T-helper 2 cell treated with Interferon-gamma antibody and Interleukin-4, amounts not matched to agents 5 μg/mL and 100 μg/mL, for 36 hours (primary cell): Measurements from ENCODE around the gene CFAP221.
A peak's percentile ranks its signal among the peaks of the same experiment; 100 is the strongest.

Source experiments
- DNase-seq: peaks from one replicate; pipeline ENCODE4 v3.0.0; 2021; ENCODE audit warnings: low spot score
- H3K27ac Mint-ChIP-seq: one replicate; pipeline ENCODE4 v1.8.0; 2021; ENCODE audit warnings: mild to moderate bottlenecking, mixed read lengths
- H3K27me3 Mint-ChIP-seq: one replicate; pipeline ENCODE4 v1.8.0; 2021; ENCODE audit warnings: low read depth, mixed read lengths
- H3K36me3 Mint-ChIP-seq: one replicate; pipeline ENCODE4 v1.8.0; 2021; ENCODE audit warnings: low read depth, mixed read lengths
- H3K4me1 Mint-ChIP-seq: one replicate; pipeline ENCODE4 v1.8.0; 2021; ENCODE audit warnings: low read depth, mixed read lengths
- H3K4me3 Mint-ChIP-seq: one replicate; pipeline ENCODE4 v1.8.0; 2022; ENCODE audit warnings: mild to moderate bottlenecking, moderate library complexity, mixed read lengths
- H3K9me3 Mint-ChIP-seq: one replicate; pipeline ENCODE4 v1.8.0; 2021; ENCODE audit warnings: mixed read lengths

Gene CFAP221

GRCh38 chr2:119523383-119523951 is 20.8 kb upstream of the CFAP221 start:
- H3K9me3 Mint-ChIP-seq, result no peaks in the 10 kb centered on the region
- H3K4me1 Mint-ChIP-seq, result no peaks in the 10 kb centered on the region
- no peaks in the 10 kb centered on the region for H3K36me3 Mint-ChIP-seq
- H3K27me3 Mint-ChIP-seq, result peaks cover 46% of the 10 kb centered on the region
- H3K4me3 Mint-ChIP-seq, result no peak overlapping the region
- H3K27ac Mint-ChIP-seq, result no peak overlapping the region
- no peak for DNase-seq

GRCh38 chr2:119523952-119524694 is 20.1 kb upstream of the CFAP221 start, which contains the start of gene SCTR:
SCTR (minus strand) TSS chr2:119524483; CDS start chr2:119524226, 257 bp downstream.
- Mint-ChIP-seq H3K4me3 (no peak within 1 kb of the TSS), H3K9me3 (no peaks in the 10 kb centered on the region)

GRCh38 chr2:119525614-119526013 is 18.6 kb upstream of the CFAP221 start:
- no peak for DNase-seq
- H3K36me3 Mint-ChIP-seq, result no peaks in the 10 kb centered on the region
- peaks cover 48% of the 10 kb centered on the region for H3K27me3 Mint-ChIP-seq
- H3K4me3 Mint-ChIP-seq, result no peak overlapping the region
- H3K27ac Mint-ChIP-seq, result no peak overlapping the region
- no peaks in the 10 kb centered on the region for H3K4me1 Mint-ChIP-seq
- H3K9me3 Mint-ChIP-seq, result no peaks in the 10 kb centered on the region

More at GRCh38 chr2:119523952-119524694, 20.1 kb upstream of the CFAP221 start, which contains the start of gene SCTR:
- Mint-ChIP-seq H3K4me1 (no peaks in the 10 kb centered on the region), H3K27me3 (peaks cover 48% of the 10 kb centered on the region), H3K27ac (no peak within 1 kb of the TSS), H3K36me3 (no peaks in the 10 kb centered on the region)
- no peak for DNase-seq

- no peak for DNase-seq
- Mint-ChIP-seq H3K4me1 (no peaks in the 10 kb centered on the region), H3K4me3 (no peak overlapping the region), H3K9me3 (peaks cover 5% of the 10 kb centered on the region), H3K27ac (no peak overlapping the region), H3K36me3 (no peaks in the 10 kb centered on the region), H3K27me3 (peaks cover 43% of the 10 kb centered on the region)
These were observed 16.2 kb upstream of the CFAP221 start for GRCh38 chr2:119527999-119528398.

GRCh38 chr2:119531292-119531691 is 13.0 kb upstream of the CFAP221 start:
- DNase-seq, result no peak
- Mint-ChIP-seq H3K27ac (no peak overlapping the region), H3K27me3 (peaks cover 17% of the 10 kb centered on the region), H3K36me3 (no peaks in the 10 kb centered on the region), H3K4me1 (no peaks in the 10 kb centered on the region), H3K9me3 (peaks cover 20% of the 10 kb centered on the region), H3K4me3 (no peak overlapping the region)

- Mint-ChIP-seq H3K36me3 (no peaks in the 10 kb centered on the region), H3K9me3 (peaks cover 20% of the 10 kb centered on the region), H3K4me1 (no peaks in the 10 kb centered on the region), H3K4me3 (no peak overlapping the region), H3K27ac (no peak overlapping the region), H3K27me3 (peaks cover 5% of the 10 kb centered on the region)
- no peak for DNase-seq
These were observed 10.7 kb upstream of the CFAP221 start for GRCh38 chr2:119533560-119533959.

GRCh38 chr2:119536211-119536610 is 8.0 kb upstream of the CFAP221 start:
- DNase-seq, result no peak
- Mint-ChIP-seq H3K4me3 (no peak overlapping the region), H3K27me3 (peaks cover 3% of the 10 kb centered on the region), H3K4me1 (no peaks in the 10 kb centered on the region), H3K9me3 (peaks cover 19% of the 10 kb centered on the region), H3K36me3 (no peaks in the 10 kb centered on the region), H3K27ac (no peak overlapping the region)

GRCh38 chr2:119536707-119537106 is 7.5 kb upstream of the CFAP221 start:
- Mint-ChIP-seq H3K27me3 (no peaks in the 10 kb centered on the region), H3K9me3 (peaks cover 15% of the 10 kb centered on the region), H3K4me1 (no peaks in the 10 kb centered on the region), H3K36me3 (no peaks in the 10 kb centered on the region), H3K27ac (no peak overlapping the region), H3K4me3 (no peak overlapping the region)
- DNase-seq, result no peak

GRCh38 chr2:119537792-119538191 is 6.5 kb upstream of the CFAP221 start:
- H3K36me3 Mint-ChIP-seq, result no peaks in the 10 kb centered on the region
- H3K4me3 Mint-ChIP-seq, result no peak overlapping the region
- H3K9me3 Mint-ChIP-seq, result peaks cover 15% of the 10 kb centered on the region
- peaks cover 7% of the 10 kb centered on the region for H3K27me3 Mint-ChIP-seq
- H3K27ac Mint-ChIP-seq, result no peak overlapping the region
- DNase-seq, result no peak
- no peaks in the 10 kb centered on the region for H3K4me1 Mint-ChIP-seq

- Mint-ChIP-seq H3K9me3 (no peaks in the 10 kb centered on the region), H3K27ac (no peak overlapping the region), H3K36me3 (no peaks in the 10 kb centered on the region), H3K4me1 (peaks cover 4% of the 10 kb centered on the region), H3K27me3 (peaks cover 39% of the 10 kb centered on the region), H3K4me3 (no peak overlapping the region)
- no peak for DNase-seq
These were observed 2.8 kb upstream of the CFAP221 start for GRCh38 chr2:119541476-119541875.

- H3K36me3 Mint-ChIP-seq, result no peaks in the 10 kb centered on the region
- peaks cover 4% of the 10 kb centered on the region for H3K4me1 Mint-ChIP-seq
- H3K9me3 Mint-ChIP-seq, result no peaks in the 10 kb centered on the region
- H3K27me3 Mint-ChIP-seq, result peaks cover 50% of the 10 kb centered on the region
- peak overlapping the region; percentile 48 for H3K4me3 Mint-ChIP-seq
- DNase-seq, result no peak
- H3K27ac Mint-ChIP-seq, result no peak overlapping the region
These were observed 758 bp downstream of the CFAP221 start for GRCh38 chr2:119544939-119545475.

- Mint-ChIP-seq H3K9me3 (no peaks in the 10 kb centered on the region), H3K27me3 (peaks cover 50% of the 10 kb centered on the region), H3K27ac (no peak overlapping the region), H3K4me3 (no peak overlapping the region), H3K36me3 (no peaks in the 10 kb centered on the region), H3K4me1 (peaks cover 4% of the 10 kb centered on the region)
- DNase-seq, result no peak
These were observed 1.7 kb downstream of the CFAP221 start for GRCh38 chr2:119545754-119546446.

GRCh38 chr2:119546447-119546767 is 2.2 kb downstream of the CFAP221 start:
- peaks cover 4% of the 10 kb centered on the region for H3K4me1 Mint-ChIP-seq
- no peaks in the 10 kb centered on the region for H3K9me3 Mint-ChIP-seq
- H3K36me3 Mint-ChIP-seq, result no peaks in the 10 kb centered on the region
- H3K27me3 Mint-ChIP-seq, result peaks cover 50% of the 10 kb centered on the region
- no peak overlapping the region for H3K4me3 Mint-ChIP-seq
- DNase-seq, result no peak
- no peak overlapping the region for H3K27ac Mint-ChIP-seq

- Mint-ChIP-seq H3K4me3 (no peak overlapping the region), H3K4me1 (peaks cover 4% of the 10 kb centered on the region), H3K36me3 (no peaks in the 10 kb centered on the region), H3K27me3 (peaks cover 41% of the 10 kb centered on the region), H3K27ac (no peak overlapping the region), H3K9me3 (no peaks in the 10 kb centered on the region)
- no peak for DNase-seq
These were observed 4.4 kb downstream of the CFAP221 start for GRCh38 chr2:119548516-119549120.
